Kidney epithelial cell (primary cell): ENCODE results near the gene SIGLEC14. TPM values are rescaled to one million over a fixed set of nuclear protein-coding genes. Genes with fewer than 3 reads are reported as not detected.

Experiments
- DNase-seq: peaks from one replicate; pipeline ENCODE4 v3.0.0-alpha.2; 2010; ENCODE audit warnings: low read depth
- H3K27me3 ChIP-seq: 2 replicates; pipeline ENCODE4 v1.6.0; 2011; ENCODE audit warnings: low read length; ENCODE audit not compliant: control insufficient read depth, insufficient read depth
- H3K36me3 ChIP-seq: 2 replicates; pipeline ENCODE4 v1.5.1; 2011; ENCODE audit warnings: low read length; ENCODE audit not compliant: control insufficient read depth, insufficient read depth
- H3K4me3 ChIP-seq: 2 replicates; pipeline ENCODE4 v1.5.1; 2011; ENCODE audit warnings: low read depth, mild to moderate bottlenecking, control low read depth, low read length
- CTCF ChIP-seq: IDR thresholded peaks from 2 replicates; pipeline ENCODE4 v1.5.1; 2011; ENCODE audit warnings: mild to moderate bottlenecking, moderate library complexity, low read length, control low read depth, inconsistent platforms; ENCODE audit not compliant: insufficient read depth, poor library complexity, severe bottlenecking
- total RNA-seq: library from RNA; depleted of rRNA; stranded (reverse); fragments of >200 nt; gene quantifications from 2 replicates; pipeline ENCODE4 v1.2.3, GENCODE V29; 2015

SIGLEC14 gene
- total RNA-seq, 1 donor from 2014 or later, result not detected

- H3K27me3 ChIP-seq, result peaks cover 14% of the 10 kb centered on the region
- no peaks in the 10 kb centered on the region for H3K36me3 ChIP-seq
- TF ChIP-seq CTCF, result no peak
- no peak for DNase-seq
- no peak overlapping the region for H3K4me3 ChIP-seq
These were observed 45.6 kb downstream of the SIGLEC14 start for GRCh38 chr19:51600940-51601580.

- H3K4me3 ChIP-seq, result no peak overlapping the region
- peaks cover 14% of the 10 kb centered on the region for H3K27me3 ChIP-seq
- no peaks in the 10 kb centered on the region for H3K36me3 ChIP-seq
- TF ChIP-seq CTCF, result no peak
- DNase-seq, result no peak
These were observed 47.5 kb downstream of the SIGLEC14 start for GRCh38 chr19:51599084-51599483.

GRCh38 chr19:51598159-51598915 is 48.3 kb downstream of the SIGLEC14 start:
- no peak for TF ChIP-seq CTCF
- no peaks in the 10 kb centered on the region for H3K36me3 ChIP-seq
- H3K4me3 ChIP-seq, result no peak overlapping the region
- DNase-seq, result no peak
- H3K27me3 ChIP-seq, result peaks cover 14% of the 10 kb centered on the region

GRCh38 chr19:51595190-51596175 is 51.1 kb downstream of the SIGLEC14 start:
- no peak for DNase-seq
- no peaks in the 10 kb centered on the region for H3K36me3 ChIP-seq
- no peak overlapping the region for H3K4me3 ChIP-seq
- H3K27me3 ChIP-seq, result peaks cover under 1% of the 10 kb centered on the region
- no peak for TF ChIP-seq CTCF

- Histone ChIP-seq H3K36me3 (no peaks in the 10 kb centered on the region), H3K27me3 (no peaks in the 10 kb centered on the region), H3K4me3 (peak overlapping the region; percentile 43)
- TF ChIP-seq CTCF, result no peak
- no peak for DNase-seq
These were observed 51.9 kb downstream of the SIGLEC14 start for GRCh38 chr19:51594774-51595109.
